Effector memory CD4-positive, alpha-beta T cell (primary cell): ENCODE data around the gene NKD2.

Experiments used
- DNase-seq, 3 donors: peaks; one replicate each; pipeline ENCODE4 v3.0.0-alpha.2; 2020
- H3K27ac ChIP-seq: 2 replicates; pipeline ENCODE4 v1.7.0; 2013; ENCODE audit warnings: mild to moderate bottlenecking, low read length, moderate library complexity; ENCODE audit not compliant: insufficient read depth, poor library complexity, severe bottlenecking
- H3K27me3 ChIP-seq: replicated peaks from 2 replicates; pipeline ENCODE4 v1.7.0; 2013; ENCODE audit warnings: mild to moderate bottlenecking, low read length; ENCODE audit not compliant: insufficient read depth, control insufficient read depth, poor library complexity, severe bottlenecking
- H3K36me3 ChIP-seq: 2 replicates; pipeline ENCODE4 v1.7.0; 2013; ENCODE audit warnings: mild to moderate bottlenecking, low read length, moderate library complexity; ENCODE audit not compliant: control insufficient read depth, insufficient read depth
- H3K4me1 ChIP-seq: 2 replicates; pipeline ENCODE4 v1.7.0; 2013; ENCODE audit warnings: low read length, mild to moderate bottlenecking; ENCODE audit not compliant: control insufficient read depth, insufficient read depth, poor library complexity, severe bottlenecking
- H3K4me3 ChIP-seq: 2 replicates; pipeline ENCODE4 v1.7.0; 2013; ENCODE audit warnings: low read length, low read depth, mild to moderate bottlenecking; ENCODE audit not compliant: insufficient read depth, poor library complexity, severe bottlenecking
- H3K9me3 ChIP-seq: 2 replicates; pipeline ENCODE4 v1.7.0; 2013; ENCODE audit warnings: mild to moderate bottlenecking, low read length, moderate library complexity; ENCODE audit not compliant: control insufficient read depth

The NKD2 gene

GRCh38 chr5:1039706-1040260, 31.2 kb downstream of the NKD2 start:
- Histone ChIP-seq H3K4me1 (no peaks in the 10 kb centered on the region), H3K27me3 (no peaks in the 10 kb centered on the region), H3K4me3 (no peak overlapping the region), H3K36me3 (no peaks in the 10 kb centered on the region), H3K9me3 (no peaks in the 10 kb centered on the region), H3K27ac (no peak overlapping the region)
- no peak for DNase-seq

- Histone ChIP-seq H3K9me3 (no peaks in the 10 kb centered on the region), H3K27me3 (no peaks in the 10 kb centered on the region), H3K4me1 (no peaks in the 10 kb centered on the region), H3K4me3 (no peak overlapping the region), H3K27ac (no peak overlapping the region), H3K36me3 (no peaks in the 10 kb centered on the region)
- no peak for DNase-seq
Observed at GRCh38 chr5:1040571-1040970, 32.0 kb downstream of the NKD2 start.

- DNase-seq: no peak
Observed at GRCh38 chr5:1041225-1042143, 32.9 kb downstream of the NKD2 start.

GRCh38 chr5:1042626-1043025, 34.0 kb downstream of the NKD2 start:
- H3K4me1 ChIP-seq: no peaks in the 10 kb centered on the region
- H3K27me3 ChIP-seq: no peaks in the 10 kb centered on the region
- H3K9me3 ChIP-seq: no peaks in the 10 kb centered on the region
- no peak overlapping the region for H3K27ac ChIP-seq
- DNase-seq: no peak
- H3K4me3 ChIP-seq: no peak overlapping the region
- H3K36me3 ChIP-seq: no peaks in the 10 kb centered on the region

More at GRCh38 chr5:1041225-1042143, 32.9 kb downstream of the NKD2 start:
- no peaks in the 10 kb centered on the region for H3K36me3 ChIP-seq
- no peak overlapping the region for H3K4me3 ChIP-seq
- no peaks in the 10 kb centered on the region for H3K27me3 ChIP-seq
- no peaks in the 10 kb centered on the region for H3K4me1 ChIP-seq
- no peaks in the 10 kb centered on the region for H3K9me3 ChIP-seq
- no peak overlapping the region for H3K27ac ChIP-seq

GRCh38 chr5:1043327-1043726, 34.7 kb downstream of the NKD2 start:
- Histone ChIP-seq H3K27me3 (no peaks in the 10 kb centered on the region), H3K36me3 (no peaks in the 10 kb centered on the region), H3K9me3 (no peaks in the 10 kb centered on the region), H3K27ac (no peak overlapping the region), H3K4me1 (no peaks in the 10 kb centered on the region), H3K4me3 (no peak overlapping the region)
- DNase-seq: no peak

GRCh38 chr5:1044117-1044516, 35.5 kb downstream of the NKD2 start:
- Histone ChIP-seq H3K9me3 (no peaks in the 10 kb centered on the region), H3K4me3 (no peak overlapping the region), H3K4me1 (no peaks in the 10 kb centered on the region), H3K36me3 (no peaks in the 10 kb centered on the region), H3K27ac (no peak overlapping the region), H3K27me3 (no peaks in the 10 kb centered on the region)
- DNase-seq: no peak

- Histone ChIP-seq H3K4me1 (no peaks in the 10 kb centered on the region), H3K4me3 (no peak overlapping the region), H3K36me3 (no peaks in the 10 kb centered on the region), H3K9me3 (no peaks in the 10 kb centered on the region), H3K27ac (no peak overlapping the region), H3K27me3 (no peaks in the 10 kb centered on the region)
- DNase-seq: no peak
Observed at GRCh38 chr5:1045960-1046560, 37.5 kb downstream of the NKD2 start.

GRCh38 chr5:1047332-1047965, 38.8 kb downstream of the NKD2 start:
- no peaks in the 10 kb centered on the region for H3K4me1 ChIP-seq
- H3K27me3 ChIP-seq: no peaks in the 10 kb centered on the region
- no peak overlapping the region for H3K27ac ChIP-seq
- no peak overlapping the region for H3K4me3 ChIP-seq
- no peak for DNase-seq
- H3K9me3 ChIP-seq: no peaks in the 10 kb centered on the region
- peaks cover under 1% of the 10 kb centered on the region for H3K36me3 ChIP-seq

GRCh38 chr5:1048162-1048721, 39.6 kb downstream of the NKD2 start:
- peaks cover 8% of the 10 kb centered on the region for H3K36me3 ChIP-seq
- no peak overlapping the region for H3K27ac ChIP-seq
- no peaks in the 10 kb centered on the region for H3K9me3 ChIP-seq
- no peaks in the 10 kb centered on the region for H3K27me3 ChIP-seq
- no peaks in the 10 kb centered on the region for H3K4me1 ChIP-seq
- DNase-seq: no peak
- no peak overlapping the region for H3K4me3 ChIP-seq
